ENCODE results near the gene PGBD5. TPM values are rescaled to one million over a fixed set of nuclear protein-coding genes. Genes with fewer than 3 reads are reported as not detected.

Gene PGBD5
- total RNA-seq, 1 donor from 2014 or later = 1.8 TPM

DNA sequence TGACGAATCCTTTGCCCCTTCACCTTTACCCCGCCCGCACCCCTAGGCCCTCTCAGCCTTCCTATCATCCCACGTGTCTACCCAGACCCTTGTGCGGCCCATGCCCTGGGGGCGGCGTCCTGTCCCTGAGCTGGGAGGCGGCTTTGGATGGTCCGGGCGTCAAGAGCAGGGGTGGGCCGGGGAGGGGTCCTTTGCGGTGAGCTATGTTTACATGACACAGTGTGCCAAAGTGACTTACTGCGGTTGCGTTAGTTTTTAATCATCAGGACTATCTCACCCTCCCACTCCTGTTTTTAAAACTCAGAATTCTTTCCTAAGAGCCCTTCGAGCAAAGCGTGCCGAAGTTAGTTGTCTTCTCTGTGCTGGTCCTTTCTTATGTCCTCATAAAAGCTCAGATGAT is 144.6 kb downstream of the PGBD5 start:
- TF ChIP-seq, protein P1, sequence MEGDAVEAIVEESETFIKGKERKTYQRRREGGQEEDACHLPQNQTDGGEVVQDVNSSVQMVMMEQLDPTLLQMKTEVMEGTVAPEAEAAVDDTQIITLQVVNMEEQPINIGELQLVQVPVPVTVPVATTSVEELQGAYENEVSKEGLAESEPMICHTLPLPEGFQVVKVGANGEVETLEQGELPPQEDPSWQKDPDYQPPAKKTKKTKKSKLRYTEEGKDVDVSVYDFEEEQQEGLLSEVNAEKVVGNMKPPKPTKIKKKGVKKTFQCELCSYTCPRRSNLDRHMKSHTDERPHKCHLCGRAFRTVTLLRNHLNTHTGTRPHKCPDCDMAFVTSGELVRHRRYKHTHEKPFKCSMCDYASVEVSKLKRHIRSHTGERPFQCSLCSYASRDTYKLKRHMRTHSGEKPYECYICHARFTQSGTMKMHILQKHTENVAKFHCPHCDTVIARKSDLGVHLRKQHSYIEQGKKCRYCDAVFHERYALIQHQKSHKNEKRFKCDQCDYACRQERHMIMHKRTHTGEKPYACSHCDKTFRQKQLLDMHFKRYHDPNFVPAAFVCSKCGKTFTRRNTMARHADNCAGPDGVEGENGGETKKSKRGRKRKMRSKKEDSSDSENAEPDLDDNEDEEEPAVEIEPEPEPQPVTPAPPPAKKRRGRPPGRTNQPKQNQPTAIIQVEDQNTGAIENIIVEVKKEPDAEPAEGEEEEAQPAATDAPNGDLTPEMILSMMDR (IDR thresholded peaks at IDR 0.05) = no peak
- Mint-ChIP-seq H3K27me3 (ENCODE audit: low read depth) (no peaks in the 10 kb centered on the region), H3K36me3 (ENCODE audit: low read depth) (peaks cover 29% of the 10 kb centered on the region), H3K4me3 (ENCODE audit: unreplicated experiment) (no peak overlapping the region), H3K9me3 (ENCODE audit: low read depth) (no peaks in the 10 kb centered on the region), H3K27ac (ENCODE audit: unreplicated experiment) (no peak overlapping the region), H3K4me1 (ENCODE audit: low read depth) (peaks cover 11% of the 10 kb centered on the region)
- DNase-seq (ENCODE audit: low spot score) = peak; percentile 68

DNA sequence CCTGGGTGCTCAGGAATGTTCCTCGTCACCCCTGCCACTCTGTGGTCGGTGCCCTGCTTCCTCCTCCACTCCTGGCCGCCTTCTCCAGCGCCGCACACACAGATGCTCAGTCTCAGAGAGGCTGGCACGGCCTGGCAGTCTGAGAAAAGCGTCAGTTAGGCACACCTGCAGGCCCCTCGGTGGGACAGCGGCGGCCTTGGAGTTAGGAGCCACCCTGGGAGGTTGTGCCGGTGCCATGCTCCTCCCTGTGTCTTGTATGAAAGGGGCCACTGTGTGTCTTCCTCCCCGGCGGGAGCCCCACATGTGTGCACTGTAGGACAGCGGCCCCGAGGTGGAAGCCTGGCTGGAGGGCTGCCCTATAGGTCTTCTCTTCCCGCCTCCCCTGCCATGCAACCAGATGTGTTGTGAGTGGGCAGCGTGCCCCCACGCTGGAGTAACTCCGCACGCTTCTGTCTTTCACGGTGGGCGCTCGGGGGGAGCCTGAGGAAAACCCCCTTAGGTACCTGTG is 145.2 kb downstream of the PGBD5 start:
- Mint-ChIP-seq H3K27ac (ENCODE audit: unreplicated experiment) (no peak overlapping the region), H3K4me1 (ENCODE audit: low read depth) (peaks cover 11% of the 10 kb centered on the region), H3K36me3 (ENCODE audit: low read depth) (peaks cover 31% of the 10 kb centered on the region), H3K27me3 (ENCODE audit: low read depth) (no peaks in the 10 kb centered on the region), H3K4me3 (ENCODE audit: unreplicated experiment) (no peak overlapping the region), H3K9me3 (ENCODE audit: low read depth) (no peaks in the 10 kb centered on the region)
- TF ChIP-seq, protein P1 (IDR thresholded peaks at IDR 0.05) = no peak
- DNase-seq (ENCODE audit: low spot score) = peak; percentile 83

DNA sequence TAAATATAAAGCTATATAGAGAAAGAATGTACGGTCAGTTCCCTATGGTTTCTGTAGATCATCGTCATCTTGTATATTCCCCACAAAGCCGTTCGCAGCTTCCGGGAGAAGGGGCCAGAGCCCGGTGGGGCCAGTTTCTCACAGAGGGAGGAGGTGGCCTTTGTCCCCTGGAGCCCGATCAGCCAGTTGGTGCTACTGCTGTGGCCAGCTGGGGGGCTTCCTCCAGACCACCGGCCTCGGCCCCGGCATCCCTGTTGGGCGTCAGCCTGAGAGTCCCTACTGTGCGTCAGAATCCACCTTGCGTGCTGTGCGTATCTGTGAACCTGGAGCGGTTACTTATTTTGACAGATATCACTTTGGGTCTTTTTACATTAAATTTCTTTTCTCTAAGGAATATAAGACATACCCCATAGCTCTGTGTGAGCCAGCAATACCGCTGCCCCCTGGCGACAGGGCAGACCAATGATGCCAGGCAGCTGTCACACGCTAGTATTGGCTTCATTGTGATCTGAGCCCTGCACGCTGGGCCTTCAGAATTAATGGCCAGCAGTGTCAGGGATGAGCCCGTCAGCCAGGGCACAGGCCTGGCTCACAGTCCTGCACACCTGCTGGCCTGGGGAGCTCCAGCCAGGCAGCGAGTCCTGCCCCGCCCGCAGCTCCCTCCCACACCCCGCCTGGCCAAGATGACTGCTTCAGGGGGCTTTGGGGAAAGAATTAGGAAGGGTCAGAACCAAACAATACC is 145.9 kb downstream of the PGBD5 start:
- peaks cover 31% of the 10 kb centered on the region for H3K36me3 Mint-ChIP-seq (ENCODE audit: low read depth)
- H3K4me3 Mint-ChIP-seq (ENCODE audit: unreplicated experiment) = no peak overlapping the region
- TF ChIP-seq, protein P1 (IDR thresholded peaks at IDR 0.05) = peak; percentile 24
- H3K9me3 Mint-ChIP-seq (ENCODE audit: low read depth) = no peaks in the 10 kb centered on the region
- DNase-seq (ENCODE audit: low spot score) = peak; percentile 90
- H3K27me3 Mint-ChIP-seq (ENCODE audit: low read depth) = no peaks in the 10 kb centered on the region
- H3K4me1 Mint-ChIP-seq (ENCODE audit: low read depth) = peaks cover 11% of the 10 kb centered on the region
- H3K27ac Mint-ChIP-seq (ENCODE audit: unreplicated experiment) = no peak overlapping the region

DNA sequence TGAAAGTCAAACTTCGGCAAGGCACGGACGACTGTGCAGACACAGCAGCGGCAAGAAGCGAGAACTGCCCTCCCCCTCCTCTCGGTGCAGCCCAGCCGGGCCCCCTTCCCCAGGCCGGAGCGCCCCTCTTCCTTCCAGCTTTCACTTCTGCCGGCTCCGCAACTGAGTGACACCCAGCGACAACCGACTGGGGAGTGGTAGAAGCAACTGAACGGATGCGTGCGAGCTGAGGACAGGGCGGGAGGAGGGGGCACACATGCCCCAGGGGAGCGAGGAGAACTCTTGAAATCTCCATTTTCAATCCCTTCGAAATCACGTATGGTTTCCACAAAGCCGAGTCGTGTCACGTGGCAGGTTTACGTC is 146.6 kb downstream of the PGBD5 start:
- Mint-ChIP-seq H3K9me3 (ENCODE audit: low read depth) (no peaks in the 10 kb centered on the region), H3K4me3 (ENCODE audit: unreplicated experiment) (no peak overlapping the region), H3K36me3 (ENCODE audit: low read depth) (peaks cover 27% of the 10 kb centered on the region), H3K27ac (ENCODE audit: unreplicated experiment) (no peak overlapping the region), H3K27me3 (ENCODE audit: low read depth) (no peaks in the 10 kb centered on the region), H3K4me1 (ENCODE audit: low read depth) (peaks cover 11% of the 10 kb centered on the region)
- DNase-seq (ENCODE audit: low spot score) = peak; percentile 69
- TF ChIP-seq, protein P1 (IDR thresholded peaks at IDR 0.05) = no peak

DNA sequence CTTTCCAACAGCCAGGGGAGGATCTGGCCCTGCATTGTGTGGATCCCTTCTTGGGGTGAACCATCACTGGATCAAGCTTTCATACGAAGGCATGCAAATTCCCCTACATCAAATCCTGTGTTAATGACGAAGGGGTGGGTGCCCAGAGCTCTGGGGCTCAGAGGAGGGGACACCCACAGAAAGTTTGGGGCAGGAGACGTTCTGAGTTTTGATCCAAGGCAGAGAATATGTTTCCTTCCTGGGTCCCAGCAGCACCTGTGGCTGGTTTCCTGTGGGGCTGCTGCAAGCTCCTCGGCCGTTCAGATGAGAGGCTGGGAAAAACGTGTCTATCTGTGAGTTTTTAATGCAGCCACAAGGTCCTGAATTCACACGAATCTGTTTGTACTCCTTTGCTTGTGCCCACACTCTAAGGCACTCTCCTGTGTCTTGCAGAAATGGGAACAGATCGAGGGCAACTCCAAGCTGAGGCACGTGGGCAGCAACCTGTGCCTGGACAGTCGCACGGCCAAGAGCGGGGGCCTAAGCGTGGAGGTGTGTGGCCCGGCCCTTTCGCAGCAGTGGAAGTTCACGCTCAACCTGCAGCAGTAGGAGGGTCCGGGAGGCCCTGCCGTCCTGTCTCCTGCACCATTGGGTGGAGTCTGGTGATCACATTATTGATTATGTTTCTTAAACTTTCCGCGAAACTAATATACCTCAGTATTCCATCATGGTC is 147.1 kb downstream of the PGBD5 start:
- Mint-ChIP-seq H3K4me3 (ENCODE audit: unreplicated experiment) (no peak overlapping the region), H3K27me3 (ENCODE audit: low read depth) (no peaks in the 10 kb centered on the region), H3K27ac (ENCODE audit: unreplicated experiment) (no peak overlapping the region), H3K4me1 (ENCODE audit: low read depth) (peaks cover 11% of the 10 kb centered on the region), H3K9me3 (ENCODE audit: low read depth) (no peaks in the 10 kb centered on the region), H3K36me3 (ENCODE audit: low read depth) (peaks cover 25% of the 10 kb centered on the region)
- TF ChIP-seq, protein P1 (IDR thresholded peaks at IDR 0.05) = no peak
- peak; percentile 59 for DNase-seq (ENCODE audit: low spot score)

Data from chondrocyte (in vitro differentiated cells).